HL-60 (cell line): Measurements from ENCODE around the gene ASB15.

Experiments used
- GABPA ChIP-seq: IDR thresholded peaks from 2 replicates; pipeline ENCODE4 v1.6.1; 2012; ENCODE audit warnings: low read depth
- POLR2AphosphoS5 ChIP-seq: IDR thresholded peaks from 2 replicates; pipeline ENCODE4 v1.6.1; 2012; ENCODE audit warnings: low read depth
- TF ChIP-seq, protein P1 (sequence below): IDR thresholded peaks from one replicate; pipeline ENCODE4 v1.5.1; 2011; ENCODE audit warnings: low read length, control low read depth, inconsistent platforms; ENCODE audit not compliant: insufficient read depth
- TF ChIP-seq, protein P2 (sequence below): IDR thresholded peaks from 2 replicates; pipeline ENCODE4 v1.6.1; 2012; ENCODE audit warnings: low read depth; ENCODE audit not compliant: insufficient replicate concordance

DNA sequence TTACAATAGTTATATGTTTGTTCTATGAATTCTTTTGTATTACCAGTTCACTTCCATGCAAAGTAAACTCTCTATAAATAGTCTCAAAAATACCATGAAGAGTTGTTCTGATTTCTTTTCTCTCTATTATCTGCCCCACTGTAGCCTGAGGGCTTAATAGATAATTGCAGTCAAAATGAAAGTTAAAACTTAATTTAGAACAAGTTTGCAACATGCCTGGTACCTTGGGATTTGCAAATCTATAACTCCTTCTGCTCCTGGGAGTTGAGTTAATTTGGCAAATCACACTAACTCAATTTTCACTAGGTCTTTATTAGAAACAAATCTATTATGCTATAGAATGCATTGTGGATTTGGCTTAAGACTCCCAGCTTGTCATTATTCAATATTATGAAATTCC lies 22.2 kb upstream of the ASB15 start:
- TF ChIP-seq, protein P1, sequence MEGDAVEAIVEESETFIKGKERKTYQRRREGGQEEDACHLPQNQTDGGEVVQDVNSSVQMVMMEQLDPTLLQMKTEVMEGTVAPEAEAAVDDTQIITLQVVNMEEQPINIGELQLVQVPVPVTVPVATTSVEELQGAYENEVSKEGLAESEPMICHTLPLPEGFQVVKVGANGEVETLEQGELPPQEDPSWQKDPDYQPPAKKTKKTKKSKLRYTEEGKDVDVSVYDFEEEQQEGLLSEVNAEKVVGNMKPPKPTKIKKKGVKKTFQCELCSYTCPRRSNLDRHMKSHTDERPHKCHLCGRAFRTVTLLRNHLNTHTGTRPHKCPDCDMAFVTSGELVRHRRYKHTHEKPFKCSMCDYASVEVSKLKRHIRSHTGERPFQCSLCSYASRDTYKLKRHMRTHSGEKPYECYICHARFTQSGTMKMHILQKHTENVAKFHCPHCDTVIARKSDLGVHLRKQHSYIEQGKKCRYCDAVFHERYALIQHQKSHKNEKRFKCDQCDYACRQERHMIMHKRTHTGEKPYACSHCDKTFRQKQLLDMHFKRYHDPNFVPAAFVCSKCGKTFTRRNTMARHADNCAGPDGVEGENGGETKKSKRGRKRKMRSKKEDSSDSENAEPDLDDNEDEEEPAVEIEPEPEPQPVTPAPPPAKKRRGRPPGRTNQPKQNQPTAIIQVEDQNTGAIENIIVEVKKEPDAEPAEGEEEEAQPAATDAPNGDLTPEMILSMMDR = no peak
- TF ChIP-seq POLR2AphosphoS5 (no peak), GABPA (no peak)
- TF ChIP-seq, protein P2, sequence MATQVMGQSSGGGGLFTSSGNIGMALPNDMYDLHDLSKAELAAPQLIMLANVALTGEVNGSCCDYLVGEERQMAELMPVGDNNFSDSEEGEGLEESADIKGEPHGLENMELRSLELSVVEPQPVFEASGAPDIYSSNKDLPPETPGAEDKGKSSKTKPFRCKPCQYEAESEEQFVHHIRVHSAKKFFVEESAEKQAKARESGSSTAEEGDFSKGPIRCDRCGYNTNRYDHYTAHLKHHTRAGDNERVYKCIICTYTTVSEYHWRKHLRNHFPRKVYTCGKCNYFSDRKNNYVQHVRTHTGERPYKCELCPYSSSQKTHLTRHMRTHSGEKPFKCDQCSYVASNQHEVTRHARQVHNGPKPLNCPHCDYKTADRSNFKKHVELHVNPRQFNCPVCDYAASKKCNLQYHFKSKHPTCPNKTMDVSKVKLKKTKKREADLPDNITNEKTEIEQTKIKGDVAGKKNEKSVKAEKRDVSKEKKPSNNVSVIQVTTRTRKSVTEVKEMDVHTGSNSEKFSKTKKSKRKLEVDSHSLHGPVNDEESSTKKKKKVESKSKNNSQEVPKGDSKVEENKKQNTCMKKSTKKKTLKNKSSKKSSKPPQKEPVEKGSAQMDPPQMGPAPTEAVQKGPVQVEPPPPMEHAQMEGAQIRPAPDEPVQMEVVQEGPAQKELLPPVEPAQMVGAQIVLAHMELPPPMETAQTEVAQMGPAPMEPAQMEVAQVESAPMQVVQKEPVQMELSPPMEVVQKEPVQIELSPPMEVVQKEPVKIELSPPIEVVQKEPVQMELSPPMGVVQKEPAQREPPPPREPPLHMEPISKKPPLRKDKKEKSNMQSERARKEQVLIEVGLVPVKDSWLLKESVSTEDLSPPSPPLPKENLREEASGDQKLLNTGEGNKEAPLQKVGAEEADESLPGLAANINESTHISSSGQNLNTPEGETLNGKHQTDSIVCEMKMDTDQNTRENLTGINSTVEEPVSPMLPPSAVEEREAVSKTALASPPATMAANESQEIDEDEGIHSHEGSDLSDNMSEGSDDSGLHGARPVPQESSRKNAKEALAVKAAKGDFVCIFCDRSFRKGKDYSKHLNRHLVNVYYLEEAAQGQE = no peak
